SK-N-SH (cell line): ENCODE data around the gene SV2C. TPM values are rescaled to one million over a fixed set of nuclear protein-coding genes. Genes with fewer than 3 reads are reported as not detected.

Experiments
- CTCF ChIA-PET: fragments of 300-600, 350-600 bp; formaldehyde crosslinking; extraction: SDS; loops from one replicate; lab custom pipeline; 2021; lab: Yijun Ruan, JAX
- POLR2A ChIA-PET: fragments of 350-600 bp; sonication (Branson Sonifier 250); formaldehyde crosslinking; extraction: SDS; loops from one replicate; lab custom pipeline; 2020; ENCODE audit warnings: antibody characterized with exemption, inconsistent platforms; lab: Yijun Ruan, JAX
- DNase-seq: peaks from one replicate; pipeline ENCODE4 v3.0.0; 2012
- H2AFZ ChIP-seq: fragments of 200-600 bp; sonication (generic); 2 replicates; pipeline ENCODE4 v1.8.1; 2016; ENCODE audit warnings: antibody characterized with exemption, mild to moderate bottlenecking, low read depth
- H3F3A ChIP-seq: fragments of 200-600 bp; sonication (generic); replicated peaks from 2 replicates; pipeline ENCODE3; 2016; ENCODE audit warnings: antibody characterized with exemption, mild to moderate bottlenecking; ENCODE audit not compliant: insufficient read depth
- H3K27ac ChIP-seq, 2 experiments: fragments of 200-500 bp in 1 of 2; fragments of 200-600 bp in 1 of 2; sonication (Bioruptor generic) in 1 of 2; sonication (generic), shearing (Covaris generic) in 1 of 2; 2 replicates each; pipeline versions ENCODE4 v1.5.1 to v1.6.1; 2014 to 2016; ENCODE audit warnings: low read depth in 2 of 2, inconsistent platforms in 1 of 2, low read length in 1 of 2, mild to moderate bottlenecking in 1 of 2, mixed read lengths in 1 of 2
- H3K27me3 ChIP-seq: fragments of 200-600 bp; sonication (generic), shearing (Covaris generic); 2 replicates; pipeline ENCODE4 v1.6.1; 2016; ENCODE audit warnings: mixed run types; ENCODE audit not compliant: insufficient read depth
- H3K36me3 ChIP-seq, 2 experiments: fragments of 200-500 bp in 1 of 2; fragments of 200-600 bp in 1 of 2; sonication (Bioruptor generic) in 1 of 2; sonication (generic) in 1 of 2; replicated peaks in 1 of 2; 2 replicates each; pipeline versions ENCODE3 to v1.5.1; 2014 to 2016; ENCODE audit warnings: low read length in 1 of 2, mild to moderate bottlenecking in 1 of 2; ENCODE audit not compliant: insufficient read depth in 2 of 2, control insufficient read depth in 1 of 2
- H3K4me1 ChIP-seq, 2 experiments: fragments of 200-500 bp in 1 of 2; fragments of 200-600 bp in 1 of 2; sonication (Bioruptor generic) in 1 of 2; sonication (generic), shearing (Covaris generic) in 1 of 2; 2 replicates each; pipeline versions ENCODE4 v1.5.1 to v1.6.1; 2014 to 2016; ENCODE audit warnings: low read depth in 1 of 2, low read length in 1 of 2, mixed run types in 1 of 2; ENCODE audit not compliant: insufficient read depth in 2 of 2, control insufficient read depth in 1 of 2
- H3K4me2 ChIP-seq: fragments of 200-600 bp; sonication (generic), shearing (Covaris generic); 2 replicates; pipeline ENCODE4 v1.6.1; 2017; ENCODE audit warnings: mixed run types
- H3K4me3 ChIP-seq, 2 experiments: fragments of 200-500 bp in 1 of 2; fragments of 200-600 bp in 1 of 2; sonication (Bioruptor generic) in 1 of 2; sonication (generic), shearing (Covaris generic) in 1 of 2; 2 replicates each; pipeline versions ENCODE4 v1.5.1 to v1.8.1; 2014 to 2016; ENCODE audit warnings: low read depth in 2 of 2, inconsistent platforms in 1 of 2, low read length in 1 of 2, mild to moderate bottlenecking in 1 of 2, mixed read lengths in 1 of 2, moderate library complexity in 1 of 2
- H3K79me2 ChIP-seq: fragments of 200-600 bp; sonication (generic); 2 replicates; pipeline ENCODE4 v1.8.1; 2017; ENCODE audit warnings: mild to moderate bottlenecking; ENCODE audit not compliant: insufficient read depth
- H3K9ac ChIP-seq: fragments of 200-600 bp; sonication (generic); 2 replicates; pipeline ENCODE4 v1.6.1; 2017; ENCODE audit warnings: mixed run types
- H3K9me2 ChIP-seq: fragments of 200-600 bp; sonication (generic); 2 replicates; pipeline ENCODE4 v1.6.1; 2017; ENCODE audit warnings: mixed run types
- H3K9me3 ChIP-seq: fragments of 200-600 bp; sonication (generic); 2 replicates; pipeline ENCODE4 v1.6.1; 2017; ENCODE audit warnings: mixed run types, mild to moderate bottlenecking, moderate library complexity
- H4K20me1 ChIP-seq: fragments of 200-600 bp; sonication (generic); 2 replicates; pipeline ENCODE4 v1.6.1; 2017; ENCODE audit warnings: mild to moderate bottlenecking, mixed run types; ENCODE audit not compliant: insufficient read depth
- ELF1 ChIP-seq: IDR thresholded peaks from 2 replicates; pipeline ENCODE4 v1.4.0; 2012
- FOSL2 ChIP-seq: IDR thresholded peaks from 2 replicates; pipeline ENCODE4 v1.4.0; 2012; ENCODE audit warnings: low read depth, mild to moderate bottlenecking, moderate library complexity, borderline replicate concordance
- JUND ChIP-seq: IDR thresholded peaks from 2 replicates; pipeline ENCODE4 v1.4.0; 2012
- NRF1 ChIP-seq: IDR thresholded peaks from 2 replicates; pipeline ENCODE4 v1.6.1; 2012; ENCODE audit warnings: low read depth, mild to moderate bottlenecking, low read length
- POLR2AphosphoS5 ChIP-seq: IDR thresholded peaks from 2 replicates; pipeline ENCODE4 v1.6.1; 2012; ENCODE audit warnings: low read depth, low read length
- RAD21 ChIP-seq: IDR thresholded peaks from 2 replicates; pipeline ENCODE4 v1.6.1; 2012; ENCODE audit warnings: mild to moderate bottlenecking, low read length
- SMC3 ChIP-seq: IDR thresholded peaks from 2 replicates; pipeline ENCODE4 v1.6.1; 2012; ENCODE audit warnings: low read depth, low read length, improper control_type of control experiment
- TAF1 ChIP-seq: IDR thresholded peaks from 2 replicates; pipeline ENCODE4 v1.6.1; 2012; ENCODE audit warnings: low read depth, mild to moderate bottlenecking, low read length, moderate library complexity, borderline replicate concordance
- TCF12 ChIP-seq: IDR thresholded peaks from 2 replicates; pipeline ENCODE4 v1.4.0; 2012
- WGBS: methylation state at CpG from one replicate; pipeline ENCODE4 v1.1.6; 2017; ENCODE audit warnings: low lambda C conversion rate; 5-methylcytosine and 5-hydroxymethylcytosine counted together
- polyA plus RNA-seq, 3 experiments: library from polyadenylated mRNA; depleted of rRNA; stranded (reverse); fragments of >200 nt; gene quantifications; 2 replicates each; pipeline ENCODE4 v1.2.3, GENCODE V29; 2012
- TF ChIP-seq, protein P1 (sequence below): IDR thresholded peaks from 2 replicates; pipeline ENCODE4 v1.6.1; 2012; ENCODE audit warnings: mild to moderate bottlenecking, low read depth, low read length, moderate library complexity
- TF ChIP-seq, protein P2 (sequence below): IDR thresholded peaks from 2 replicates; pipeline ENCODE4 v1.4.0; 2012; ENCODE audit warnings: low read depth, borderline replicate concordance
- TF ChIP-seq, protein P3 (sequence below): IDR thresholded peaks from 2 replicates; pipeline ENCODE4; 2012

Gene SV2C
- polyA plus RNA-seq, 1 of the 3 experiments (the other 2 are of a cell fraction), result 0.05 TPM

DNA sequence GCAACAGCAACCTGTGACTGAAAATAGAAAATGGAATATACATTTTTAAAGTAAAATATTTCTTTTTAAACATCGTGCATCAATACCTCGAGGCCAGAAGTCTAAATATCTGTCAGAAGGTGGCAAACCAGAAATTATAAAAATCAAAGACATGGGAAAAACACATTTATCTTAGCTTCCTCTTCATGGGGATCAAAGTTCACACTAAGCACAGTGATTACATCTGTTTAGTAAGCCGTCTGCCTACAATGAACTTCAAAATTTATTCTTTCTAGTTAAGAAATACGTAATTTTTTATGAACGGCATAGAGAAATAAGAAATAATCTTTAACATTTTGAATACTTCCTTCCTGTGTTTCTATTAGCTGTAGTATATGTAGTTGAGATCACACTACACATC, 17.9 kb upstream of the SV2C start:
- no peaks in the 10 kb centered on the region for H3K79me2 ChIP-seq
- no peaks in the 10 kb centered on the region for H3K27me3 ChIP-seq
- no peaks in the 10 kb centered on the region for H3K9me3 ChIP-seq
- no peak overlapping the region for H3K9ac ChIP-seq
- 59% methylated on average over 5 of the region's 5 CpGs for WGBS
- DNase-seq, result no peak
- H3K4me1 ChIP-seq, result peaks cover 0 to 6% of the 10 kb centered on the region in 2 experiments; a peak in 1 of 4 replicates
- H3K27ac ChIP-seq, result no peak overlapping the region
- no peak for TF ChIP-seq POLR2AphosphoS5
- no peak for TF ChIP-seq RAD21
- TF ChIP-seq, protein P1, sequence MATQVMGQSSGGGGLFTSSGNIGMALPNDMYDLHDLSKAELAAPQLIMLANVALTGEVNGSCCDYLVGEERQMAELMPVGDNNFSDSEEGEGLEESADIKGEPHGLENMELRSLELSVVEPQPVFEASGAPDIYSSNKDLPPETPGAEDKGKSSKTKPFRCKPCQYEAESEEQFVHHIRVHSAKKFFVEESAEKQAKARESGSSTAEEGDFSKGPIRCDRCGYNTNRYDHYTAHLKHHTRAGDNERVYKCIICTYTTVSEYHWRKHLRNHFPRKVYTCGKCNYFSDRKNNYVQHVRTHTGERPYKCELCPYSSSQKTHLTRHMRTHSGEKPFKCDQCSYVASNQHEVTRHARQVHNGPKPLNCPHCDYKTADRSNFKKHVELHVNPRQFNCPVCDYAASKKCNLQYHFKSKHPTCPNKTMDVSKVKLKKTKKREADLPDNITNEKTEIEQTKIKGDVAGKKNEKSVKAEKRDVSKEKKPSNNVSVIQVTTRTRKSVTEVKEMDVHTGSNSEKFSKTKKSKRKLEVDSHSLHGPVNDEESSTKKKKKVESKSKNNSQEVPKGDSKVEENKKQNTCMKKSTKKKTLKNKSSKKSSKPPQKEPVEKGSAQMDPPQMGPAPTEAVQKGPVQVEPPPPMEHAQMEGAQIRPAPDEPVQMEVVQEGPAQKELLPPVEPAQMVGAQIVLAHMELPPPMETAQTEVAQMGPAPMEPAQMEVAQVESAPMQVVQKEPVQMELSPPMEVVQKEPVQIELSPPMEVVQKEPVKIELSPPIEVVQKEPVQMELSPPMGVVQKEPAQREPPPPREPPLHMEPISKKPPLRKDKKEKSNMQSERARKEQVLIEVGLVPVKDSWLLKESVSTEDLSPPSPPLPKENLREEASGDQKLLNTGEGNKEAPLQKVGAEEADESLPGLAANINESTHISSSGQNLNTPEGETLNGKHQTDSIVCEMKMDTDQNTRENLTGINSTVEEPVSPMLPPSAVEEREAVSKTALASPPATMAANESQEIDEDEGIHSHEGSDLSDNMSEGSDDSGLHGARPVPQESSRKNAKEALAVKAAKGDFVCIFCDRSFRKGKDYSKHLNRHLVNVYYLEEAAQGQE, result no peak
- no peak for TF ChIP-seq ELF1
- no peak for TF ChIP-seq JUND
- no peak for TF ChIP-seq SMC3
- no peak for TF ChIP-seq TCF12
- TF ChIP-seq, protein P2, sequence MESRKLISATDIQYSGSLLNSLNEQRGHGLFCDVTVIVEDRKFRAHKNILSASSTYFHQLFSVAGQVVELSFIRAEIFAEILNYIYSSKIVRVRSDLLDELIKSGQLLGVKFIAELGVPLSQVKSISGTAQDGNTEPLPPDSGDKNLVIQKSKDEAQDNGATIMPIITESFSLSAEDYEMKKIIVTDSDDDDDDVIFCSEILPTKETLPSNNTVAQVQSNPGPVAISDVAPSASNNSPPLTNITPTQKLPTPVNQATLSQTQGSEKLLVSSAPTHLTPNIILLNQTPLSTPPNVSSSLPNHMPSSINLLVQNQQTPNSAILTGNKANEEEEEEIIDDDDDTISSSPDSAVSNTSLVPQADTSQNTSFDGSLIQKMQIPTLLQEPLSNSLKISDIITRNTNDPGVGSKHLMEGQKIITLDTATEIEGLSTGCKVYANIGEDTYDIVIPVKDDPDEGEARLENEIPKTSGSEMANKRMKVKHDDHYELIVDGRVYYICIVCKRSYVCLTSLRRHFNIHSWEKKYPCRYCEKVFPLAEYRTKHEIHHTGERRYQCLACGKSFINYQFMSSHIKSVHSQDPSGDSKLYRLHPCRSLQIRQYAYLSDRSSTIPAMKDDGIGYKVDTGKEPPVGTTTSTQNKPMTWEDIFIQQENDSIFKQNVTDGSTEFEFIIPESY, result no peak
- TF ChIP-seq TAF1, result no peak
- no peak for TF ChIP-seq FOSL2
- no peak for TF ChIP-seq NRF1
- CTCF ChIA-PET, result no interaction called here
- H3F3A ChIP-seq, result no peaks in the 10 kb centered on the region
- no peak overlapping the region for H3K4me2 ChIP-seq
- POLR2A ChIA-PET, result interaction anchor here (1.3 kb wide), 1 partner anchor 348 kb away, joined by 3 read pairs; the partner anchor contains the start of gene POC5
- no peak overlapping the region for H2AFZ ChIP-seq
- H3K36me3 ChIP-seq, result no peaks in the 10 kb centered on the region
- H3K9me2 ChIP-seq, result no peaks in the 10 kb centered on the region
- H4K20me1 ChIP-seq, result no peaks in the 10 kb centered on the region
- no peak overlapping the region for H3K4me3 ChIP-seq

GRCh38 chr5:76069061-76069735, 14.0 kb upstream of the SV2C start:
- Histone ChIP-seq H3F3A (no peaks in the 10 kb centered on the region), H3K27me3 (no peaks in the 10 kb centered on the region), H3K4me1 (no peaks in the 10 kb centered on the region), H3K9me2 (no peaks in the 10 kb centered on the region), H3K4me2 (no peak overlapping the region), H3K9ac (no peak overlapping the region), H3K9me3 (no peaks in the 10 kb centered on the region), H3K36me3 (no peaks in the 10 kb centered on the region), H3K27ac (no peak overlapping the region), H3K4me3 (no peak overlapping the region), H2AFZ (no peak overlapping the region), H3K79me2 (no peaks in the 10 kb centered on the region), H4K20me1 (no peaks in the 10 kb centered on the region)
- no peak for DNase-seq
- ChIA-PET POLR2A (no interaction called here), CTCF (interaction anchor here (2.4 kb wide), 1 partner anchor 106 kb away, joined by 8 read pairs; no protein-coding TSS in a partner anchor)
- TF ChIP-seq TAF1, result no peak
- TF ChIP-seq, protein P3, sequence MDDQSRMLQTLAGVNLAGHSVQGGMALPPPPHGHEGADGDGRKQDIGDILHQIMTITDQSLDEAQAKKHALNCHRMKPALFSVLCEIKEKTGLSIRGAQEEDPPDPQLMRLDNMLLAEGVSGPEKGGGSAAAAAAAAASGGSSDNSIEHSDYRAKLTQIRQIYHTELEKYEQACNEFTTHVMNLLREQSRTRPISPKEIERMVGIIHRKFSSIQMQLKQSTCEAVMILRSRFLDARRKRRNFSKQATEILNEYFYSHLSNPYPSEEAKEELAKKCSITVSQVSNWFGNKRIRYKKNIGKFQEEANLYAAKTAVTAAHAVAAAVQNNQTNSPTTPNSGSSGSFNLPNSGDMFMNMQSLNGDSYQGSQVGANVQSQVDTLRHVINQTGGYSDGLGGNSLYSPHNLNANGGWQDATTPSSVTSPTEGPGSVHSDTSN, result no peak
- WGBS, result 37% methylated on average over 4 of the region's 4 CpGs
